T follicular helper cell (primary cell): ENCODE measurements around the gene AQP3.
"Not testable (repeated sequence)": the region's sequence is repeated elsewhere in the genome, so short reads cannot be mapped to it uniquely, and the experiment has no call there.

ENCODE experiments used
- DNase-seq: peaks from one replicate; pipeline ENCODE4 v3.0.0-alpha.2; 2020; ENCODE audit warnings: low read depth

The AQP3 gene

GRCh38 chr9:33465096-33465495 is 17.7 kb upstream of the AQP3 start:
- DNase-seq: no peak

- no peak for DNase-seq
Measured at GRCh38 chr9:33464045-33464636, 16.7 kb upstream of the AQP3 start.

- DNase-seq: no peak
Measured at GRCh38 chr9:33463151-33463550, 15.8 kb upstream of the AQP3 start.

- no peak for DNase-seq
Measured at GRCh38 chr9:33461492-33461891, 14.1 kb upstream of the AQP3 start.

GRCh38 chr9:33460854-33461253 is 13.5 kb upstream of the AQP3 start:
- DNase-seq: no peak

- no peak for DNase-seq
Measured at GRCh38 chr9:33459115-33459514, 11.7 kb upstream of the AQP3 start.

- DNase-seq: peak; percentile 64
Measured at GRCh38 chr9:33458444-33458843, 11.1 kb upstream of the AQP3 start.

- DNase-seq: no peak
Measured at GRCh38 chr9:33455945-33456344, 8.6 kb upstream of the AQP3 start.

- not testable (repeated sequence) for DNase-seq
Measured at GRCh38 chr9:33455456-33455855, 8.1 kb upstream of the AQP3 start.

- not testable (repeated sequence) for DNase-seq
Measured at GRCh38 chr9:33454661-33455026, 7.3 kb upstream of the AQP3 start.

- no peak for DNase-seq
Measured at GRCh38 chr9:33453999-33454660, 6.7 kb upstream of the AQP3 start.

GRCh38 chr9:33453286-33453860 is 6.0 kb upstream of the AQP3 start:
- no peak for DNase-seq

GRCh38 chr9:33452828-33453271 is 5.5 kb upstream of the AQP3 start:
- peak; percentile 30 for DNase-seq

- no peak for DNase-seq
Measured at GRCh38 chr9:33450621-33451146, 3.3 kb upstream of the AQP3 start.

- no peak for DNase-seq
Measured at GRCh38 chr9:33449715-33450114, 2.3 kb upstream of the AQP3 start.

GRCh38 chr9:33447799-33448553 is 583 bp upstream of the AQP3 start:
- no peak for DNase-seq

GRCh38 chr9:33446240-33446945 is 1.0 kb downstream of the AQP3 start:
- DNase-seq: peak; percentile 38

- no peak for DNase-seq
Measured at GRCh38 chr9:33445389-33446239, 1.8 kb downstream of the AQP3 start.

GRCh38 chr9:33443464-33444154 is 3.8 kb downstream of the AQP3 start:
- no peak for DNase-seq

GRCh38 chr9:33443047-33443446 is 4.3 kb downstream of the AQP3 start:
- no peak for DNase-seq
